Ecto neural progenitor cell (in vitro differentiated cells): ENCODE measurements around the gene PPP1R14C.

Experiments used
- DNase-seq: peaks from one replicate; pipeline ENCODE4 v3.0.0-alpha.2; 2018; ENCODE audit warnings: low spot score

The PPP1R14C gene

GRCh38 chr6:150138638-150139037 lies 4.2 kb upstream of the PPP1R14C start:
- DNase-seq, result no peak

GRCh38 chr6:150139533-150139932 lies 3.3 kb upstream of the PPP1R14C start:
- DNase-seq, result no peak

- DNase-seq, result no peak
These were observed 2.4 kb upstream of the PPP1R14C start for GRCh38 chr6:150140236-150140969.

- no peak for DNase-seq
These were observed 661 bp upstream of the PPP1R14C start for GRCh38 chr6:150142097-150142669.

DNA sequence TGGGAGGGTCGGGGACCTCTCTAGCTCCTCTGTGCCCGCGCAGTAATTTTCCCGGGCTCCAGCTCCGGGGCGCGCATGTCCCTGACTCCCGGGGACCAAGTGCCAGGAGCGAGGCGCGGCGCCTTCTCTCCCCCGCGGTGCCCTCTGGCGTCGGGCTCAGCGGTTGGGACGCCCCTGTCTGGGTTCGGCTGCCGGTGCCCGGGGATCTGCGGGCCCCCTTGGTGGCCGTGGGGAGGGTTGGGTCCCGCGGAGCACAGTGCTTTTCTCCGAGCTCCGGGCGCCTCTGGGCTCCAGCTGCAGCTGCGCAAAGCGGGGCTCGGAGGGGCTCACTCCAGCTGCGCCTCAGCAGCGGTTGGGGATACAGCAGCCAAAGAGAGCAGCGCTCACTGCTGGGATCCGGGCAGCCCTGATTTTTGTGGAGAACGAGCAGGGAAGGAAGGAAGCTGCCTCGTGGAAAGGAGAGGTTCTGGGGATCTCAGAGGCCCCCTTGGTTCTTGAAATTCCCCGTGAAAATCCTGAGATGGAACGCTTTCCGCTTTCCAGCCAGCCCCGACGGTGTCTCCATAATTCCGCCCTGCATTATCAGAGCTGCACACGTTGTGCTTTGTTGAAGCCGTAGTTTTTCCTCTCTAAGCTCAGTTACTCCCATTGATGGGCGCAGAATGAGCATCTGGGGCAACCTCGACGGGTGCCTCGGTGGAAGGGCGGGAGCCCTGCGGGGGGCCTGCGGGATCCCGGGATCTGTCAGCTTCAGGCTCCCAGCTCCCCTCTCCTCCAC lies 861 bp downstream of the PPP1R14C start:
- peak; percentile 63 for DNase-seq

DNA sequence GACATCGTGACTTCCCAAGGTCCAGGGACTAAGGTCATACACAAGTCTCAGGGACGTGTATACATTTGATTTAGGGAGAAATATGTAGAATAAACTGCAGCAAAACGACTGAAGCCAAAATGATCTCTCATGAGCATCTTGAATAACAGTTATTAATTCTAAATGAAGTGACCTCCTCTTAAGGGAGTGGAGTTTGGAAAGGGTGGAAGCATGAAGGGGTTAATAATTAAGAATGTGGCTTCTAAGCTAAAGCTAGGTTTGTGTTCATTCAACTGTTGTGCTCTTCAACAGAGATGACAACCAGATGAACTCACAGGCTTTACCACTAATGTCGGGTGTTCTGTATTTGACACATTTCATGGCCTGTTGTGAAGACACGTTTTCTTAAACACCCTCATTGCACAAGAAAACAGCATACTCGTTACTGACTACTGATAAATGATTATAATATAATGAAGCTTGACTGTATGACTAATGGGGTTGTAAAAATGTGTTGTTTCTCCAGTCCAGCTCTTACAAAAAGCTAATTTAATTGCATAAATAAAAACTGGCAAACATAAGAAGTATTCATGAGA lies 1.5 kb downstream of the PPP1R14C start:
- no peak for DNase-seq

DNA sequence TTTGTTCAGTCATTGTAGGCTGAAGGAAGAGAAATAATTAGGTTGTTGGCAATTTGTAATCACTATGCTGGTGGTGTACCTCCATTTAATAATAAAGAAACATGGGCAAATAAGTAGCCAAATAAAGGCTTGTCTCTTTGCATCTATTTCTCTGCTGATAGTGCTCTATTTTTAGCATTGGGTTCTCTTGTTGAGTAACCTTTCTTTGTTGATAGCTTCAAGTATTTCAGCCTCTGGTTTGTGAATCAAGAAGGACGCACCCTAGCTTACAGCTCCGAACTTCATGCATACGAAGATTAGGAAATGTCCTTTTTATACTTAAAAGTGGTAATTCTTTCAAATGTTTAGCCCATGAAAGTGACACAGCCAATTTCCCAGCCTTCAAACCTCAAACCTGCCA lies 2.6 kb downstream of the PPP1R14C start:
- no peak for DNase-seq

DNA sequence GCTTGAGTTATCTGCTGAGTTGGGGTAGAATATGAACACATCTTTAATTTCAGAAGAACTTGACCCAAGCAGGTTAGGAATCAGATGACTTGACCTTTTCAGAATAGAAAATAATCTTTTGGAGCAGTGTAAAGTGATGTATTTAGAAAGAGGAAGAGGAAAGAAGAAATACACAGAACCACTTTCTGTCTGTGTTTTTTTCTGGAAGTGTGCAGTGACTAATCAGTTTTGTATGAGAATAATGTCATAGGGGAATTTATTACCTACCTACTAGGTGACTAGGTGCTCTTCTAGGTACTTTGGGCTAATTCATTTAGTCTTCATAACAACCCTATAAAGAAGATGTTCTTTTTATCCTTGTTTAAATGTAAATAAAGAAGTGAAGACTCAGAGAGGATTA lies 3.0 kb downstream of the PPP1R14C start:
- no peak for DNase-seq

DNA sequence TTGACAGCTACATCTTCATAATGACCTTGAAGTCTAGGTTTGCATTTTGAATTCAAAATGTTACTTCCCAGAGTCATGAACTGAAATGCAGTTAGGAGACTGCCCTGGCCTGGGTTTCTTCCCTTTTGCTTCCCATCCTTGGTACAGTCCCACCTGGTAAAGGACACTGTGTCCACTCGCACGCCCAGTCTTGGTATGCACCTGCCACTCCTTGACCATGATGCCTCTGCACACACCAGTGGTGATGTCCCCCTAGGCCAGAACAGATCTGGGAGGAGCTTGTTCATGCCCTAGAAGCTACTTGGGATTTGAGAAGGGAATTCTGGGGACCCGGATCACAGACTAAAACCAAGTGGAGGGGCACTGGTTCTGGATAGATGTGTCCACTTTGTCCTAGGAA lies 3.6 kb downstream of the PPP1R14C start:
- no peak for DNase-seq

GRCh38 chr6:150149146-150149545 lies 6.3 kb downstream of the PPP1R14C start:
- DNase-seq, result no peak

DNA sequence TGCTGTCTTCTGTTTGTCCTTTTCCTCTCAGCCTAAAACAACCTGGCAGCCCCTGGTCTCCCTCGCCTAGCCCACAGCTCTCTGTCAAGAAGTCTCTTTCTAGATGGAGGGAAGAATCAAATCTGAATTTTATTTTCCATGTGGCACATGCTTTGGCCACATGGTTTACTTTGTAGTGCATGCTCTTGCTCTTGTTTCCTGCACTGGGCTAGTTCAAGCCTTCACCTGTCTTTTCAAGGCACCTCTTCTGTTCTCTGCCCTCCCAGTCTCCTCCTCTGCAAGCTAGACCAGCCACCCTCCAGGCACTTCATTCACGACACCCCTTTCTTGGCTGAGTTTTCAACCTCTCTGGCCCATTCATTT lies 7.6 kb downstream of the PPP1R14C start:
- DNase-seq, result no peak

DNA sequence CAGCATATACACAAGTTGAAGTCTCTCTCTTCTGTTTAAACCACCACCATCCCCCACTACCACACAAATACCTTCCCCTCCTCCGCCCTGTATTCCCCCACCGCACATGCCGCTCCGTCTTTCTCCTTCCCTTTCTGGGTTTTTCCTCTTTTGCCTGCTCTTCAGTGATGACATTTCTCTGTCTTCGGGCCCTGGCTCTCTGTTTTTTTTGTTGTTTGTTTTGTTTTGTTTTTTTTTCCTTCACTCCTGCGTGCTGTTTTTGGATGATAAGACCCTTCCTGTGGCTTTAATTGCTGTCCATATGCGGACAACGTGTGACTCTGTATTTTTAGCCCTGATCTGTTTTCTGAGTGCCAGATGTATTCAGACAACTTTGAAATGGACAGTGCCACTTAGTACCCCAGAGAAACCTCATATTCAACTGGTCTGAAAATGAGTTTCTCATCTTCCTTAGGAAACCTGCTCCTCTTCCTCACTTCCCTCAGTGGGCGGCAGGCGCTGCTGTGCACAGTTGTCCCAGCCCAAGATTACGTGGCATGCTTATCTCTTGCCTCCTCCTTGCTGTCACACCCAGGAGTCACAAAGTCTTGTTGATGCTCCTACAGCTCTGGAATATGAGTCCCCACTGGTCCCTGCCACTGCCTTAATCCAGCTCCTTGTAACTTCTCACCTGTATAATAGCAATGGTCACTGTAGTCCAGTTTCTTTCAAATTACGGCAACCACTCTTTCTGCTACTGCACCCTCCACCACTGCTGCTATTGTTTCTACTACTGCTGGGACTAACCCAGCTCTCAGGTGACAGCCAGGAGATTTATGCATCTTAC lies 8.2 kb downstream of the PPP1R14C start:
- no peak for DNase-seq

DNA sequence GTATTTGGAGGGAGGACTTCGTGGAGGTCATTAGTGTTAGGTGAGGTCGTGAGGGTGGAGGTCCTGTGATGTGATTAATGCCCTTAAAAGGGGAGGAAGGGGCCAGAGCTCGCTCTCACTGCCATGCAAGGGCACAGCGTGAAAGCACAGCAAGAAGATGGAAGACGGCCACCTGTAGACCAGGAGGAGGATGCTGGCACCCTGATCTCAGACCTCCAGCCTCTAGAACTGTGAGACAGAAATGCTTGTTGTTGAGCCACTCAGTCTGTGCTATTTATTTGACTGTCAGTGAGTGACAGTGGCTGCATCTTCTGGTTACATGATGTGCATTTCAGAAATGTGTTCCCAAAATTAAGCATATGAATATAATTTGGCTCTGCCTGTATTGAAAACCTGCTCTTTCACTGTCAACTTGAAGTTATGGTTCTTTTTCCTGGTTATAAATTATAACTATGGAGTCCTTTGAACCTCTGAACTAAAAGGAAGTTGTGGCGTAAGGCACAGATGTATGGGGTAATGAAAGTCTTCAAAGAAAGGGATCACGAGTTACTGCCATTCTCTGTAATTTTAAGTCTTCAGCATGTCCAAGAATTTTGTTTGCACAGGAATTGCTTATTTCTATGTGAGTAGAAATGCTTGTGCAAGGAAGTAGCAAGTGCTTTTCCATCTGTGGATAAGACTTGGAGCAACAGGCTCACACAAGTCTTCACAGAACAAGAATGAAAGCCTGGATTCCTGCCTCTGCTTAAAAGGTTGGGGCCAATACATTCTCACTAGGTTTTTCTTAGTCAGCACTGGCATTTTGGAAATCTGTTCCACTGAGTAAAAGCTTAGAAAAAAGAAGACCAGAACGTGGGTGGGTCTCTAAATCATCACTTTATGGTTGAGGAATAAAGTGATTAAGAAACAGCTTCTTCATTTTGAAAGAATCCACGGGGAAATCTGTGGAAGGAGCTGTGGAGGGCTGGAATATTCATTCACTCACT lies 10.3 kb downstream of the PPP1R14C start:
- no peak for DNase-seq

- DNase-seq, result no peak
These were observed 11.2 kb downstream of the PPP1R14C start for GRCh38 chr6:150153905-150154492.

DNA sequence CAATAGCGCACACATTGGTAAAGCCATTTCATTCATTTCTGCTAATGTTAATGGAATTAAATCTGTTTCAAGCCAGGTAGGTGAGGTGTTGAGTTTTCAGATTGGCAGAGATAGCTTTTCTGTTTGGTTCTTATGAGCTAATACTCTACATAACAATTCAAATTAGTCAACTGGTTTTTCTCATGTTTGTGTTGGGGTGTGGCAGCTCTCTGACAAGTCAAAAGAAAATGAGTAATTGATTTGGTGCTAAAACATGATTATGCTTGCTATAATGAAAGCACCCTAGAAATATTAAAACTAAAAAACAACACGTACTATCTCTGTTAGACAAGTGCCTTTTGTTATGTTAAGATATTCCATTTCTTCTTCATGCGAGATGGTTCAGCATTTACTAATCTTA lies 13.6 kb downstream of the PPP1R14C start:
- DNase-seq, result no peak

DNA sequence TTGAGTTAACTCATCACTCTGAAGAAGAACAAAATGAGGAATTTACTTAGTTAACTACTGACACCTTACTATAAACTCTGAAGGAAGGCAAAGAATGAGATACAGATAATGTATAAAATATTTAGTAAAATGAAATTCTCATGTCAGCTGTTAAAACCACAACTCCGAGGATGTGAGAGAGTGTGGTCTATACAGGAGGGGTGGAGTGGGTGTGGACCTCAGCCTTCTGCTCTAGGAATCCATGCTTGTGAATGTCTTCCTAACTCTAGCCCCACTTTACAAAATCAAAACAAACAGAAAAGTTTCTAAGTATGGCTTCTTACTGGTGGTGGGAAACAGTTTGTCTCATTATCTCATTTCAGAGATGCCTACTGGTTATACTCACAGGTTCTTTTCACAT lies 14.2 kb downstream of the PPP1R14C start:
- DNase-seq, result no peak

DNA sequence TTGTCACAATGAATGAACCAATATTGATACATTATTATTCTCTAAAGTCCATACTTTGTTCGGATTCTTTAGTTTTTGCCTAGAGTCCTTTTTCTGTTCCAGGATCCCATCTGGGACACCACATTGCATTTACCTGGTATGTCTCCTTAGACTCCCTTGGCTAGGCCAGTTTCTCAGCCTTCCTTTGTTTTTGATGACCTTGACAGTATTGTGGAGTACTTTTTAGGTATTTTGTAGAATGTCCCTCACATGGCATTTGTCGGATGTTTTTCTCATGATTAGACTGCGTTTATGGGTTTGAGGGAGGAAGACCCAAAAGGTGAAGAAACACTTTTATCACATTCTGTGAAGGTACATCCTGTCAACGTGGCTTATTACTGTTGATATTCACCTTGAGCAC lies 16.9 kb downstream of the PPP1R14C start:
- DNase-seq, result no peak

GRCh38 chr6:150163970-150164369 lies 21.1 kb downstream of the PPP1R14C start:
- no peak for DNase-seq

DNA sequence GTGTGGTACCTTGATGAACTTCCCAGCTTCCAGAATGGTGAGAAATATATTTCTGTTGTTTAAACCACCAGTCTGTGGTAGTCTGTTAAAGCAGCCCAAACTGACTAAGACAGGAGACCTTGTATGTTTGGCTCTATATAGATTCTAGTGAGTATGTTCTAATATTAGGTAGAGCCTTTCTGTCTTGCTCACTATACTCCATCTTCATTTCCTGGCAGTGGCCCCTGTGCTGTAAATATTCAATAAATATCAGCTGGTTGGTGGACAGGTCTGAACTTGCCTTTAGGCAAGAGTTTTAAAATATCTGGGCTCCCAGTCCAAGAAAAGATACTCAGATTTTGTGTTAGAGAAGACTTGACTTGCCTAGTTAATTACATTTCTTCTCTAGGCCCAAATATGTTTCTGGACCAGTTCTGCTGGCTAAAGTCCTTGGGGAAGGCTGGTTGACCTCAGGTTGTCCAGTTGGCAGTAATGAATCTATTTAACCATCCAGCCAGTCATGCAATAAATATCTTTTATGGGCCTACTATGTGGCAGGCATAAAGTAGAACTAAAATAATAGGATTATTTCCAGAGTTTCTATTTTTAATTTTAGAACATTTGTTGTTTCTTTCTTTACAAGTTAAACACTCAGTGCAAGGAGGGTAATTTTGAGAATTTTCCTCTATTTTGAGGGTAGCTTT lies 22.3 kb downstream of the PPP1R14C start:
- DNase-seq, result no peak

- DNase-seq, result no peak
These were observed 24.6 kb downstream of the PPP1R14C start for GRCh38 chr6:150167479-150167873.
